ENCODE data around the gene EHD1. TPM values are rescaled to one million over a fixed set of nuclear protein-coding genes. Genes with fewer than 3 reads are reported as not detected.

EHD1 gene
- total and polyA plus RNA-seq, 2 of the 8 experiments (the other 6 are each of a cell fraction or from before 2014, with no cell fraction given): 31.5 to 42.9 TPM

DNA sequence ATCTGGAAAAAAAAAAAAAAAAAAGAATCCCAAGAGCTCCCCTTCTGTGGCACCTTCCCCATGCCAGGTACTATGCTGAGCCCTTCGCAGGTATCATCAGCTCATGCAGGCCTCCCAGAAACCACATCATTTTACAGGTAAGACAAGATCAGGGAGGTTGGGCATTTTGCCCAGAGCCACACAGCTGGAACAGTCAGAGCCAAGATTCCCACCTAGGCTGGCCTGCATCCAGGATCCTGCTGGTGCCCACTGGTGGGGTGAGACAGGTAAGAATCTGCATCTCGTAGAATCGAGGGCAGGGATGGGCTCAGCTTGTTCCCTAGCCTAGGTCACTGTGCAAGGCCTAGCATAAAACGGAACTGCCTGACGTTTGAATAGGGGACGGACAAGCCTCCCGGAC, 52.4 kb downstream of the EHD1 start:
- H3K4me1 ChIP-seq (replicated peaks in 1 of 4; ENCODE audit: control insufficient read depth in 3 of 4, insufficient read depth in 4 of 4, low read length in 3 of 4): no peaks in the 10 kb centered on the region
- H2BK20ac ChIP-seq (ENCODE audit: low read length): no peak overlapping the region
- 89% methylated on average over 7 of the region's 7 CpGs; no CpG with 5 or more reads in 1 of the 2 experiments for WGBS, 2 experiments (ENCODE audit: extremely low coverage in 1 of 2, insufficient coverage in 1 of 2, insufficient read length in 1 of 2, insufficient replicate concordance in 2 of 2, low coverage in 1 of 2, low lambda C conversion rate in 2 of 2, missing lambda C conversion rate in 1 of 2)
- no peak for TF ChIP-seq NRF1 (IDR thresholded peaks at IDR 0.05; ENCODE audit: low read depth, low read length)
- TF ChIP-seq, protein P1, sequence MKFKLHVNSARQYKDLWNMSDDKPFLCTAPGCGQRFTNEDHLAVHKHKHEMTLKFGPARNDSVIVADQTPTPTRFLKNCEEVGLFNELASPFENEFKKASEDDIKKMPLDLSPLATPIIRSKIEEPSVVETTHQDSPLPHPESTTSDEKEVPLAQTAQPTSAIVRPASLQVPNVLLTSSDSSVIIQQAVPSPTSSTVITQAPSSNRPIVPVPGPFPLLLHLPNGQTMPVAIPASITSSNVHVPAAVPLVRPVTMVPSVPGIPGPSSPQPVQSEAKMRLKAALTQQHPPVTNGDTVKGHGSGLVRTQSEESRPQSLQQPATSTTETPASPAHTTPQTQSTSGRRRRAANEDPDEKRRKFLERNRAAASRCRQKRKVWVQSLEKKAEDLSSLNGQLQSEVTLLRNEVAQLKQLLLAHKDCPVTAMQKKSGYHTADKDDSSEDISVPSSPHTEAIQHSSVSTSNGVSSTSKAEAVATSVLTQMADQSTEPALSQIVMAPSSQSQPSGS (IDR thresholded peaks at IDR 0.05; ENCODE audit: low read length): no peak
- no peak for TF ChIP-seq RAD21 (IDR thresholded peaks at IDR 0.05 in 1 of 2, conservative IDR thresholded peaks at IDR 0.05 in 1 of 2; ENCODE audit: low read depth in 2 of 2, low read length in 2 of 2)
- TF ChIP-seq SP2 (IDR thresholded peaks at IDR 0.05; ENCODE audit: low read length): no peak
- TF ChIP-seq GABPA (IDR thresholded peaks at IDR 0.05; ENCODE audit: borderline replicate concordance, insufficient read depth, low read length): no peak
- TF ChIP-seq RBBP5 (IDR thresholded peaks at IDR 0.05; ENCODE audit: borderline replicate concordance, low read depth, low read length): no peak
- no peak for TF ChIP-seq ASH2L (IDR thresholded peaks at IDR 0.05; ENCODE audit: low read length)
- no peak for TF ChIP-seq CHD1 (IDR thresholded peaks at IDR 0.05; ENCODE audit: low read depth, low read length)
- TF ChIP-seq CREB1 (IDR thresholded peaks at IDR 0.05): no peak
- TF ChIP-seq TCF12 (IDR thresholded peaks at IDR 0.05; ENCODE audit: low read depth, low read length): no peak
- TF ChIP-seq RNF2 (IDR thresholded peaks at IDR 0.05; ENCODE audit: borderline replicate concordance, low read depth, low read length, missing control alignments, poor library complexity, severe bottlenecking): no peak
- H3K4me3 ChIP-seq (ENCODE audit: extremely low read depth in 1 of 4, insufficient read depth in 2 of 4, low read depth in 3 of 4, low read length in 4 of 4): no peak overlapping the region
- peaks cover 0 to 13% (median 6%) of the 10 kb centered on the region in 4 experiments; a peak in 3 of 8 replicates for H3K36me3 ChIP-seq (ENCODE audit: control insufficient read depth in 2 of 4, insufficient read depth in 4 of 4, low read length in 3 of 4)
- H3K14ac ChIP-seq (ENCODE audit: insufficient read length): no peak overlapping the region
- no peak overlapping the region for H3K4ac ChIP-seq (replicated peaks; ENCODE audit: insufficient read length, low read depth, low read length)
- no peak overlapping the region for H3K56ac ChIP-seq (replicated peaks; ENCODE audit: insufficient read length, low read depth, low read length)
- no peak overlapping the region for H2BK120ac ChIP-seq (replicated peaks; ENCODE audit: low read depth, low read length)
- peaks cover 3% of the 10 kb centered on the region in 2 experiments for H4K20me1 ChIP-seq (replicated peaks in 1 of 2; ENCODE audit: control insufficient read depth in 1 of 2, insufficient read depth in 2 of 2, low read length in 2 of 2)
- no peak overlapping the region for H3K18ac ChIP-seq (ENCODE audit: extremely low read depth, low read length)
- H2AFZ ChIP-seq (ENCODE audit: low read length): no peak overlapping the region
- no peak overlapping the region for H3K4me2 ChIP-seq (ENCODE audit: insufficient read depth in 1 of 2, low read depth in 2 of 2, low read length in 2 of 2)
- H2BK12ac ChIP-seq (ENCODE audit: low read depth, low read length): no peak overlapping the region
- no peak overlapping the region for H4K8ac ChIP-seq (ENCODE audit: extremely low read depth, insufficient read depth, low read length)
- H2BK5ac ChIP-seq (ENCODE audit: low read depth, low read length): no peak overlapping the region
- H3K23ac ChIP-seq (ENCODE audit: insufficient read length): no peak overlapping the region
- H3K79me2 ChIP-seq (ENCODE audit: control insufficient read depth in 1 of 2, insufficient read depth in 2 of 2, low read length in 2 of 2): no peaks in the 10 kb centered on the region
- FAIRE-seq (no peak), DNase-seq (ENCODE audit: low read depth in 1 of 2, low spot score in 2 of 2) (no peak)
- H2BK15ac ChIP-seq (ENCODE audit: low read length): no peak overlapping the region
- H4K5ac ChIP-seq (ENCODE audit: insufficient read length, low read depth, low read length): no peak overlapping the region
- POLR2A ChIA-PET (ENCODE audit: partially characterized antibody): interaction anchor here (1.0 kb wide), 1 partner anchor 17 kb away, joined by 4 read pairs; no protein-coding TSS in a partner anchor
- no peaks in the 10 kb centered on the region; the same call in 1 of the 2 replicates for H3K79me1 ChIP-seq (ENCODE audit: low read depth, low read length)
- H2AK5ac ChIP-seq (ENCODE audit: low read depth, low read length): no peak overlapping the region
- no peaks in the 10 kb centered on the region; the same call in 1 of the 2 replicates for H3K23me2 ChIP-seq (ENCODE audit: low read depth, low read length)
- H3K27ac ChIP-seq (ENCODE audit: low read depth, low read length): no peak overlapping the region
- no peaks in the 10 kb centered on the region for H3K27me3 ChIP-seq (replicated peaks in 1 of 4; ENCODE audit: control insufficient read depth in 3 of 4, extremely low read depth in 1 of 4, insufficient read depth in 3 of 4, low read length in 3 of 4)
- no peak overlapping the region for H4K91ac ChIP-seq (replicated peaks; ENCODE audit: insufficient read length, low read length)
- CTCF ChIA-PET (ENCODE audit: partially characterized antibody): interaction anchor here (0.5 to 2.1 kb wide), 5 partner anchors 10 to 269 kb away, joined by 3 to 8 read pairs (median 3); no protein-coding TSS in a partner anchor
- H3K9ac ChIP-seq (replicated peaks in 1 of 4; ENCODE audit: extremely low read depth in 1 of 4, low read depth in 3 of 4, low read length in 3 of 4): no peak overlapping the region
- no peaks in the 10 kb centered on the region for H3K9me3 ChIP-seq (ENCODE audit: insufficient read depth in 2 of 2, low read depth in 1 of 2, low read length in 1 of 2)
